Measurements from ENCODE around the gene ZSWIM3.

GRCh38 chr20:45920462-45921336 lies 63.3 kb downstream of the ZSWIM3 start:
- TF ChIP-seq CTCF (conservative IDR thresholded peaks at IDR 0.05; ENCODE audit: low read length) = no peak
- no peak for TF ChIP-seq EZH2phosphoT487 (IDR thresholded peaks at IDR 0.05; ENCODE audit: borderline replicate concordance)
